PC-3 (cell line): Measurements from ENCODE around the gene FCN2.

Experiments used
- CTCF ChIP-seq: fragments of 300-600 bp; sonication (generic); conservative IDR thresholded peaks from 2 replicates; pipeline ENCODE4 v1.5.1; 2017; ENCODE audit warnings: antibody characterized with exemption, low read depth, mild to moderate bottlenecking, low read length
- EZH2 ChIP-seq: fragments of 300-600 bp; sonication (generic); IDR thresholded peaks from one replicate; pipeline ENCODE4 v1.6.1; 2017; ENCODE audit warnings: antibody characterized with exemption, mild to moderate bottlenecking, low read length; ENCODE audit not compliant: unreplicated experiment
- EZH2phosphoT487 ChIP-seq: fragments of 300-600 bp; sonication (generic); IDR thresholded peaks from 2 replicates; pipeline ENCODE4 v1.6.1; 2018; ENCODE audit warnings: mild to moderate bottlenecking, antibody characterized with exemption, low read length, borderline replicate concordance

GRCh38 chr9:134877541-134877940 lies 3.1 kb upstream of the FCN2 start:
- TF ChIP-seq CTCF (no peak), EZH2 (no peak), EZH2phosphoT487 (no peak)
